Muscle layer of duodenum (tissue), 2 donors: ENCODE results near the gene CHMP2B.
A peak's percentile ranks its signal among the peaks of the same experiment; 100 is the strongest.

Experiments used
- H3K27ac ChIP-seq: one replicate; pipeline ENCODE4 v1.7.0; 2013; ENCODE audit warnings: mild to moderate bottlenecking, low read length
- H3K27me3 ChIP-seq: one replicate; pipeline ENCODE4 v1.7.0; 2013; ENCODE audit warnings: low read depth, mild to moderate bottlenecking, control low read depth, low read length
- H3K36me3 ChIP-seq, 2 donors: one replicate each; pipeline ENCODE4 v1.7.0; 2013; ENCODE audit warnings: low read length in 2 of 2, control low read depth in 1 of 2, mild to moderate bottlenecking in 1 of 2; ENCODE audit not compliant: insufficient read depth in 2 of 2, control insufficient read depth in 1 of 2
- H3K4me1 ChIP-seq, 2 donors: one replicate each; pipeline ENCODE4 v1.7.0; 2013; ENCODE audit warnings: low read length in 2 of 2, mild to moderate bottlenecking in 2 of 2, control low read depth in 1 of 2, moderate library complexity in 1 of 2; ENCODE audit not compliant: insufficient read depth in 2 of 2, control insufficient read depth in 1 of 2
- H3K4me3 ChIP-seq, 2 donors: one replicate each; pipeline ENCODE4 v1.7.0; 2013; ENCODE audit warnings: low read length in 2 of 2, low read depth in 1 of 2, mild to moderate bottlenecking in 1 of 2
- H3K9me3 ChIP-seq, 2 donors: one replicate each; pipeline ENCODE4 v1.7.0; 2013; ENCODE audit warnings: low read length in 2 of 2, control low read depth in 1 of 2, mild to moderate bottlenecking in 1 of 2; ENCODE audit not compliant: control insufficient read depth in 1 of 2
- donor health status: healthy.

Gene CHMP2B, protein sequence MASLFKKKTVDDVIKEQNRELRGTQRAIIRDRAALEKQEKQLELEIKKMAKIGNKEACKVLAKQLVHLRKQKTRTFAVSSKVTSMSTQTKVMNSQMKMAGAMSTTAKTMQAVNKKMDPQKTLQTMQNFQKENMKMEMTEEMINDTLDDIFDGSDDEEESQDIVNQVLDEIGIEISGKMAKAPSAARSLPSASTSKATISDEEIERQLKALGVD

DNA sequence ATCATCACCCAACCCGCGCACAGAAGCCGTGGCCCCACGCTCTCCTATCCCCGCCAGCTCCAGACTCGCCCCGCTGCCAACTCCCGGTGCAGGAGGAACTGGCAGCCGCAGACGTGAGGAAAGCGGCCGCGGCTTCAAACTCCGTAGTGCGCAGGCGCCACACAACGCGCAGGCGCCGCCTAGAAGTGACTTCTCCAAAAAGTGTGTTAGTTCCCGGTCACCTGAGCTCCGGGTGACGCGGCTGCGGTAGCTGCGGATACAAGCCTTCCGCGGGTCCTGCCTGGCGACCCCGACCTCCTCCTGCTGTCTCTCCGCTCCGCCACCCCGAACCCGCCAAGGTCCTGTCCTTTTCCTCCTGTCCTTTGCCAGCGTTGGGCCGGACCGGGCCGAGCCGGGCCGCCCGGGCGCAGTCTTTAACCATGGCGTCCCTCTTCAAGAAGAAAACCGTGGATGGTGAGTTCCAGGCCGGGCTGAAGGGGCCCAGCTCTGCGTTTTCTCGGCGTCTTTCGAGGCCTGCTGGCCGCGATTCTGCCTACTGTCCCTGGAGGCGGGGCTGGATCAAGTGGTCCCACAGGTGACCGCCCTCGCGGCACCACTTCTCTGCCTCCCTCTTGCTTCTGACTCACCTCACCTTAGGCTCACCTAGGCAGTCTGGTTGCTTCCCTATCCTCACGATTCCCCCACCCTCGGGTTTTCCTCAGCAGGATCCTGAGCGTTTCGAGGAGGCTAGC, at the start of gene CHMP2B:
CHMP2B (plus strand) TSS at position 206 of the 731 bp plus-strand sequence; CDS start at position 420, 214 bp downstream.
- H3K4me3 ChIP-seq = peak within 1 kb of the TSS; percentile 92 to 93
- H3K27me3 ChIP-seq = no peaks in the 10 kb centered on the region
- H3K27ac ChIP-seq = peak within 1 kb of the TSS; percentile 91
- H3K36me3 ChIP-seq = peaks cover 0 to 10% of the 10 kb centered on the region in 2 donors
- H3K4me1 ChIP-seq = peaks cover 8 to 19% of the 10 kb centered on the region in 2 donors
- no peaks in the 10 kb centered on the region for H3K9me3 ChIP-seq

DNA sequence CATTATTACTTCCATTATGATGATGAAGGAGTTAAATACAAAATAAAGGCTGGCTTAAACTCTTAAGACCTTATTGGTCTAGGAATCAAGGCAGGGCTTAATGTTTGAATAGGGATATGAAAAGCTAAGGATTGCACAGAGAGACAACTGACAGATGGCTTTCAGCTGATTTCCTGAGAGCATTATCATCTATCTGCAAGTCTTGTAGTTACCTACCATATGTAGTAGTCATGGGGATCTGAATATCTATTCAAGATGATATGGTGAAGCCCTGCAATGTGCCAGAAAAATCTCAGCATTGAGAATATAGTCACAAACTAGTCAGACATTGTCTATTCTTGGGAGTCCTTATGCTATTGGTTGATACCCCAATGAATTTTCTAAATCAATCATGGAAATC, 47.5 kb upstream of the CHMP2B start:
- Histone ChIP-seq H3K9me3 (no peaks in the 10 kb centered on the region), H3K36me3 (no peaks in the 10 kb centered on the region), H3K27me3 (no peaks in the 10 kb centered on the region), H3K27ac (no peak overlapping the region), H3K4me3 (no peak overlapping the region), H3K4me1 (no peaks in the 10 kb centered on the region)

DNA sequence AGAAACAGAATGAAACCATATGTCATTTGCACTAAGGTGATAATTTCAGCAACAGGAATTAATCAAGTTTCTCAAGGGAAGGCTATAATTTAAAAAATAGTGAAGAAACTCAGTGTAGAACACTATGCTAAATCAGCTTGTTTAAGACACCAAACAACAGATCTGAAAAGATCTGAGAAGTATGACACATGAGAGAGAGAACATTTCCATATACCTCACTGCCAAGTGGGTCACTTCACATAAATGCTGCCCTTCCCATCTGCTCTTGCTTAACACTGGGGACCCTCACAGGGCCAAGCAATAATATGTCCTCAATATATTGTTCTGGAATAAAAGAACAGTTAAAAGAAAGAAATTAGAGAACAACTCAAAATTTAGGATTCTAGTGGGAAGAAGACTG, 45.6 kb upstream of the CHMP2B start:
- Histone ChIP-seq H3K36me3 (no peaks in the 10 kb centered on the region), H3K4me1 (no peaks in the 10 kb centered on the region), H3K4me3 (no peak overlapping the region), H3K27me3 (no peaks in the 10 kb centered on the region), H3K27ac (no peak overlapping the region), H3K9me3 (no peaks in the 10 kb centered on the region)

DNA sequence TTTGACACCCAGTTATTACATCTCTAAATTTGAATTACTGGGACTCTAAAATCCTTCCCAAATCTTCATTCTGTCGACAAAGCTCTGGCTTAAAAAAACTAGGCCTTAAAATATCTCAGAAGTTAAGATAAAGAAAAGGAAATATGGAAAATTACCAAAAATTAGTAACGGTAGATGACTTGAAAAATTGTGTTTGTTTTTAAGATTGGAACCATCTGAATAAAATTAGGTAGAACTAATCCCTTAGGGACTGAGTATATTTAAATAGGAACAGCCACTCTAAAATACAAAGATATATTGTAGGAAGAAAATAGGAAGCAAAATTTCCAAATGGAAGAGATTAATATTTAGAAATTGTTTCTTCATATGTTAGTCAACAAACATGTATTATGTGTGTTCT, 45.1 kb upstream of the CHMP2B start:
- Histone ChIP-seq H3K27ac (no peak overlapping the region), H3K4me1 (no peaks in the 10 kb centered on the region), H3K9me3 (no peaks in the 10 kb centered on the region), H3K27me3 (no peaks in the 10 kb centered on the region), H3K36me3 (no peaks in the 10 kb centered on the region), H3K4me3 (no peak overlapping the region)

DNA sequence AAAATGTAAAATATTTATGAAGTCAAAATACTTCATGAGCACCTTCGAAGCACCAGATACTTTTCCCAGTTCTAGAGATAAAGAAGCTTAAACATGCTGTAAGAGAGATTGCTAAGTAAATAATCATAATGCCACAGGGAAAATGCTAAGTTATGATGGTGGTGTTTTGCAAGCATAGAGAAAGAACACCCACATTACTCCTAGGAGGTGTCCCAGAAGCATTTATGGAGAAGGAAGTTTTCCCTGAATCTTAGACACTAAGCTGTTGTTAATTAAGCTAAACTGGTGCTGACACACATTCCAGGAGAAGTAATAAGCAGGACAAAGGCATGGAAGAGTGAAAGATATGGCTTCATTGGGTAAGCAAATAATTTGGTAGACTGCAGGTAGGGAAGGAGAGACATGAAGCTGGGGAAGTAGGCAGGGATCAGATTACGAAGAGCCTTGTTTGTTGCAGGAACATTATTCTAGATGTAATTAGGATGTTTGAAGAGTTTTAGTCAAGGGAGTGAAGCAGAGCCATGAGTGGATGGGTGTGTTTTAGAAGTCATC, 40.4 kb upstream of the CHMP2B start:
- H3K36me3 ChIP-seq = no peaks in the 10 kb centered on the region
- no peaks in the 10 kb centered on the region for H3K27me3 ChIP-seq
- no peaks in the 10 kb centered on the region for H3K9me3 ChIP-seq
- no peak overlapping the region for H3K27ac ChIP-seq
- no peak overlapping the region for H3K4me3 ChIP-seq
- H3K4me1 ChIP-seq = no peaks in the 10 kb centered on the region

DNA sequence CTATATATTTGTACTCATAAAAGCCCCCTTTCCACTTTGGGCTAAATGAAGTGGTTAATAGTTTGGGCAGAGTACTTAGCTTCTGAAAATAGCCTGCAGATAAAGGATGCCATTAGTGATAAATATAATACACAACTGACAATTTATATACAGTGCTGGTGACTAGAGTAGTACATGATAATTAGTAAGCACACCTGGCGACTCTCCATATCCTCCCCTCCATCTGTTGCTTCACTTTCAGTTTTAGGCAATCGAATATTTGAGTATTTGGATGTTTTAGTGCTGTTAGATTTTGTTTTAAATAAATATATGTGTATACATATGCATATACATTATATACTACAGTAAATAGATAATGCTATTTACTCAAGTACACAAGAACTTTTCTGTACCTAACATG, 35.9 kb upstream of the CHMP2B start:
- no peaks in the 10 kb centered on the region for H3K4me1 ChIP-seq
- H3K27ac ChIP-seq = no peak overlapping the region
- H3K4me3 ChIP-seq = no peak overlapping the region

DNA sequence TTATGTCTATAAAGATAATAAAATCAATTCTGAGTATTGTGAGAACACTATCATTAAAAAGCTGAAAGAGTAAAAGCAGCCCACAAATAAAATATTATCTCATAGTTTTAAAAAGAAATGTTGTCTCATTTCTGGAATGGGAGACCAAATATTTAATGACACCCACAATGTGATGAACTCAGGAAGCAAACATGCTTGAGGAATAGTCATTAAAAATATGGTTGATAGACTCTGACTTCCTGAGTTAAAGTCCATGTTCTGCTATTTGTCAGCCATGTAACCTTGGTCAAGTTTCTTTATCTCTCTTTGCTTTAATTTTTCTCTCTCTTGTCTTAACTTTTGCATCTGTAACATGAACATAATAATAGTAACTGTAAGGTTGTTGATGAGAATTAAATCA, 35.5 kb upstream of the CHMP2B start:
- Histone ChIP-seq H3K9me3 (peaks cover 0 to 7% of the 10 kb centered on the region in 2 donors), H3K4me1 (no peaks in the 10 kb centered on the region), H3K27ac (no peak overlapping the region), H3K4me3 (no peak overlapping the region), H3K27me3 (no peaks in the 10 kb centered on the region), H3K36me3 (no peaks in the 10 kb centered on the region)

More for the DNA sequence above, 35.9 kb upstream of the CHMP2B start:
- Histone ChIP-seq H3K36me3 (no peaks in the 10 kb centered on the region), H3K27me3 (no peaks in the 10 kb centered on the region), H3K9me3 (peaks cover 0 to 6% of the 10 kb centered on the region in 2 donors)

DNA sequence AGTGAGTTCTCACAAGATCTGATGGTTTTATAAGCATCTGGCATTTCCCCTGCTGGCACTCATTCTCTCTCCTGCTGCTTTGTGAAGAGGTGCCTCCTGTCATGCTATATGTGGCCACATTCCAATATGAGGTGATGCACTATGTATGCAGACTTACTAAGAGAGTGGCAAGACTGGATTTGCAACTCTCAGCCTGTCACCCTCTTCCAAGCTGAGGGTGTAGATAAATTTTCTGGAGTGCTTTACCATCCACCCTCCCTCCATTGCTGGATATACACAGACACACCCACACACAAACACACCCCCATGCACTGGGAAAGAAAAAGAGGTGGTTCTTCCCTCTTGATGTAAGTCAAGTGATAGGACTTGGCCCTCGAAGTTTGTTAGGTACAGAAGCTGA, 30.2 kb upstream of the CHMP2B start:
- H3K27me3 ChIP-seq = no peaks in the 10 kb centered on the region
- no peaks in the 10 kb centered on the region for H3K36me3 ChIP-seq
- no peak overlapping the region for H3K27ac ChIP-seq
- peaks cover 0 to 5% of the 10 kb centered on the region in 2 donors for H3K4me1 ChIP-seq
- no peak overlapping the region for H3K4me3 ChIP-seq
- peaks cover 0 to 7% of the 10 kb centered on the region in 2 donors for H3K9me3 ChIP-seq

DNA sequence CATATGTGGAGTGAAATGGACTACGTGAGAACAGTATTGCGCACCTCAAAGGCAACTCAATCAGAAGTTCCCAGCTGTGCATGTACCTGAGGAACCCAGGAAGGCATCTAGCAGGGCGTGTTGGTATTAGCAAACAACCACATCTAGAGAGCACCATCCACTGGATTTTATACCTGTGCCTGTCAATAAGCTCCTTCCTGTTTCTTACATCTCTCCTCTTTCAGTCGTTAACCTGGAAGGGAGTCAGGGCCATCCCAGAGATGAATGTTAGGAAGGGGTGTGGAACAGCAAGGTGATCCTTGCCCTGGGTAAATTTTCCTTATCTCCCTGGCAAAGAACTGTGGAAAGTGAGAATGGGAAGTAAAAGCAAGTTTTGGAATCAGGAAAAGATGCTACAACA, 29.6 kb upstream of the CHMP2B start:
- no peaks in the 10 kb centered on the region for H3K27me3 ChIP-seq
- H3K27ac ChIP-seq = no peak overlapping the region
- no peak overlapping the region for H3K4me3 ChIP-seq
- H3K4me1 ChIP-seq = peaks cover 0 to 5% of the 10 kb centered on the region in 2 donors
- H3K36me3 ChIP-seq = no peaks in the 10 kb centered on the region
- peaks cover 0 to 7% of the 10 kb centered on the region in 2 donors for H3K9me3 ChIP-seq

DNA sequence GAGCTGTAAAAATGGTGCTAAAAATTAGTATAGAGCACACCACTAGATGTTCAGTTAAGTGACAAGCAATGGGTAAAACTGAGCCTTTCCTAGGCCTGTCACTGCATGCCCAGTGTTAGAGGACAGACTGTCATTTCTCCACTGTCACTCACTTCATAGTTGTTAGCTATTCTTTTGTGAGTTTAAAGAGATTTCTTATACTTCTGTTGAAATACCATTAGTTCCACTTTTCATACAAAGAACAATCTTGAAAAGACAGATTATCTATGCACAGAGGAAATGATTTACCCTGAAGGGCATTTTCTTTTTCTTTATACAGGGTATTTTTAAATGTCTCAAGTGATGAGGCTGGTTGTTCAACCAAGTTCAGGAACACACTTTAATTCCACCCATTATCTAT, 28.3 kb upstream of the CHMP2B start:
- peaks cover 0 to 5% of the 10 kb centered on the region in 2 donors for H3K4me1 ChIP-seq
- no peak overlapping the region for H3K27ac ChIP-seq
- H3K27me3 ChIP-seq = no peaks in the 10 kb centered on the region
- no peak overlapping the region for H3K4me3 ChIP-seq
- no peaks in the 10 kb centered on the region for H3K36me3 ChIP-seq
- peaks cover 0 to 7% of the 10 kb centered on the region in 2 donors for H3K9me3 ChIP-seq

DNA sequence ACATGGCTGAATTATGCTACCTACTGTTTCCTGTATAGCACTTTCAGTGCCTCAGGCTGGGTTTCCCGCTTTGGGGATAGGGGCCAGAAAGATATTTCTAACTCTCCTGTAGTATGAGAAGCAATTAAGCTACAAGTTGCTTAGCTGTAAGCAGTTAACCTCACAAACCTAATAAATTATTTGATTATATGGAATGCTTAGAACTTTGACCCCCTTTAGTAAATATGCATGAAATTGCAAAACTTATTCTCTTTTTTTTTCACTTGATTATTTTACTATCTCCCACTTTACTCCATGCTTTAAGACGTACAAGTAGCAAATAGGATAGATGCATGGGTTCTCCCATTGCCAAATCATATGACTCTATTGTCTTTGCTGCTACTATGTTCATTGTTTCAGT, 27.5 kb upstream of the CHMP2B start:
- Histone ChIP-seq H3K4me1 (peaks cover 0 to 5% of the 10 kb centered on the region in 2 donors), H3K4me3 (no peak overlapping the region), H3K9me3 (peaks cover 0 to 7% of the 10 kb centered on the region in 2 donors), H3K27me3 (no peaks in the 10 kb centered on the region), H3K27ac (no peak overlapping the region), H3K36me3 (no peaks in the 10 kb centered on the region)
